NK-92 (cell line): ENCODE results near the gene CTCF.

Experiments
- DNase-seq: peaks from one replicate; lab custom pipeline; 2025; ENCODE audit not compliant: unreplicated experiment; lab: John Stamatoyannopoulos, UW

CTCF gene

DNA sequence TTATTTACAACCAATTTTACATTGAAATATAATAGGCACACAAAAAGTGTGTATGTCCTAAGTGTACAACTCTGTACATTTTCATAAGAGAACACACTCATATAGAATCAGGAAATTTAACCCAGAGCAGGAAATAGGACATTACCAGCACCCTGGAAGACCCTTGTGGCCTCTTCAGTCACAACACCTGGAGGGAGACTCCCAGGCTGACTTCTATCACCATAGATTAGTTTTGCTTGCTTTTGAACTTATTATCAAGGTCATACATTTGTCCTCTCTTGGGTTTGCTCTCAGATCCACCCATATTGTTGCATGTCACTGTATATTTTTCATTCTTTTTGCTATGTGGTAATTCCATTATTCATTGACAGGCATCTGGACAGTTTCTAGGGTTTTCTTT lies 27.9 kb upstream of the CTCF start:
- DNase-seq: no peak

DNA sequence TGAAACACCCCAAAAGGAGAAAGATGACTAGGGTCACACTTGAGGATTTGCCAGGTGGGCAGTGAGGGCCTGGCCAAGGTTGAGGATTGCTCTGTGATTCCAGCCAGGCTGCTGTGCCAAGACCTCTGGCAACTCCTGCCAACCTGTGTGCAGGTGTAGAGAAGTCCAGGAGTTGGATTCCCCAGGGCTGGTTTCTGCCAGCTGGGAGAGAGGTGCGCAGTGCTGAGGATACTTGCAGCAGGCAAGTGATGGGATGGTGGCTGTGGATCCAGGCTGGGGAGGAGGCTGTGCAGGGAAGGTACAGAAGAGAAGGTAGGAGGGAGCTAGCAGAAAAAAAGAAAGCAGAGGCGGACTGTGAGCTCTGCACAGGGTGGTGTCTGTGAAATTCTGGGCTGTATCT lies 27.1 kb upstream of the CTCF start:
- DNase-seq: no peak

DNA sequence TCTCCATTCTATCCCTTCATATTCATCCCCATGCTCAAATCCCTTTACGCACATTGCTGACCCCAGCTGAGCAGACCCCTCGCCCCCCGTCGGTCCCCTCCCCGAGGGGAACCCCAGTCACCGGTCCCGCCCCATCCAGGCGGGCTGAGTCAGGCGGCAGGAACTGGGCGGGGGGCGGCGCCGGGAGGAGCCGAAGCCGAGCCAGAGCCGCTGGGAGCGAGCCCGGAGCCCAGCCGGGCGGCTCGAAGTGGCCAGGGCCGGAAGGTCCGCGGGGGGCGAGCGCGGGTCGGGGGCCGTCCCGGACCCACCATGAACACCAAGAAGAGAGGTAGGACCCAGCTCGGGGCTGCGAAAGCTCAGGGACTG lies 25.1 kb upstream of the CTCF start:
- DNase-seq: no peak

DNA sequence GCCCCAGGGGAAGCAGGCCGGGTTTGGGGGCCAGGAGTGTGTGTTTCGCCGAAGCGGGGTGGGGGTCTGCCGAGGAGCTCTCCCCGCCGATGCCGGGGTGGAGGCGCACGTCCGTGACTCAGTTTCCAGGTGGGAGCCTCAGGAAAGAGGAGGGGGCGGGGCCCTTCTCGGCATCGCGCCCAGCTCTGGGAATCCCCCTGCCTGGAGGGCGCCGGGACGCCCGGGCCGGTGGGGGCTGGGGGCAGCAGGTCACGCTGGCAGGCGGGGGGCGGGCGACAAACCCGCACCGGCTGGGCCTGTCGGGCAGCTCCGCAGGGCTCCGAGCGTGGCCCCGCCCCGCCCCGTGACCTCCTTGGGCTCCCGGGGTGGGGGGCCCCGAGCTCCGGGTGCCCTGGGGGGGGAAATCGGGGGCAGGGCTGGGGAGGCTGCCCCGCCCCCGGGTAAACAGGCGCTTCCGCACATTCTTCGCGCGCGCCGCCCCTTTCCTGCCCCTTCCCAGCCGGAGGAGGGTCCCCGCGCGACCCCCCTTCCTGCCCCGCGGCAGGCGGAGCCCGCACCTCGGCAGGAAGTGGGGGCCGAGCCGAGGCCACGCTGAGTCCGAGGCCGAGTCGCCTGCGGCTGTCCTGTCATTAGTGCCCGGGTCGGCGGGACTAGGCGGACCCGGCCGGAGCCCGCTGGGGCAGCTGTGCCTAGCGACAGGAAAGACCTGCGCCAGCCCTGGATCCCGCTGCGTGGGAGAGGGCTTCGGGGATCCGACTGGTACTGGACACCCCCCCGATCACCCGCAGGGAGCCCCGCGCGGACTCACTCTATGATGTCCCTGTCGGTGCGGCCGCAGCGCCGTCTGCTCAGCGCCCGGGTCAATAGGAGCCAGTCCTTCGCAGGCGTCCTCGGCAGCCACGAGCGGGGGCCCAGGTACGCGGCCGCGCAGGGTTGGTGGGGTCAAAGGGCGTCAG lies 24.4 kb upstream of the CTCF start:
- DNase-seq: no peak

DNA sequence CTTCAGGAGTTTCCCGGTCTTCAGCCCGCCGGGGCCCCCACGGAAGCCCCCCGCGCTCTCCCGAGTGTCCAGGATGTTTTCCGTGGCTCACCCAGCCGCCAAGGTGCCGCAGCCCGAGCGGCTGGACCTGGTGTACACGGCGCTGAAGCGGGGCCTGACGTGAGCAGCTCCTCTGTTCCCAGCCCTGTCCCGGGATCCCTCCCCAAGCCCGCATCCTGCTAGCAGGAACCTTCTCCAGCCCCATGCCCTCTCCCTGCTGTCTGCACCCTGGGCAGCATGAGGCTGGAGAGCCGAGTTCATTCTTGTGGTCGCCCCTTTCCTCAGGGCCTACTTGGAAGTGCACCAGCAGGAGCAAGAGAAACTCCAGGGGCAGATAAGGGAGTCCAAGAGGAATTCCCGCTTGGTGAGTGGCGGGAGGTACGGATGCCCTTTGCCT lies 23.6 kb upstream of the CTCF start:
- DNase-seq: no peak

DNA sequence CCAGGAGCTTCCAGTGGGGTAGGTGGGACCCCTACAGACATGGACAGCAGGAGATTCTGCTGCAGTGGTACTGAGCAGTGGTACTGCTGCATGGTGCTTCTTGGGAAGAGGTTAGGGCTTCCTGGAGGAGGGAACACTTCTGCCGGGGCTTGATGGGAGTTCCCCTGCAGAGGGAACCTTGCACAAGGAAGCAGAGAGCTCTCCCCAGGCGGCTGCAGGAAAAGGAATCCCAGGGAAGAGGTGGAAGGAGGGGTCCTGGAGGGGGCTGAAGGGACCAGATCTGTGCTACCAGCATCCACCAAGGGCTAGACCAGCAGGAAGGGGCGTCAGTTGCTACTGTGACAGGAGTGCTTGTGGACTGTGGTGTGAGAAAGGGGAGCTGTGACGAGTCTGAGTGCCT lies 23.1 kb upstream of the CTCF start:
- no peak for DNase-seq

DNA sequence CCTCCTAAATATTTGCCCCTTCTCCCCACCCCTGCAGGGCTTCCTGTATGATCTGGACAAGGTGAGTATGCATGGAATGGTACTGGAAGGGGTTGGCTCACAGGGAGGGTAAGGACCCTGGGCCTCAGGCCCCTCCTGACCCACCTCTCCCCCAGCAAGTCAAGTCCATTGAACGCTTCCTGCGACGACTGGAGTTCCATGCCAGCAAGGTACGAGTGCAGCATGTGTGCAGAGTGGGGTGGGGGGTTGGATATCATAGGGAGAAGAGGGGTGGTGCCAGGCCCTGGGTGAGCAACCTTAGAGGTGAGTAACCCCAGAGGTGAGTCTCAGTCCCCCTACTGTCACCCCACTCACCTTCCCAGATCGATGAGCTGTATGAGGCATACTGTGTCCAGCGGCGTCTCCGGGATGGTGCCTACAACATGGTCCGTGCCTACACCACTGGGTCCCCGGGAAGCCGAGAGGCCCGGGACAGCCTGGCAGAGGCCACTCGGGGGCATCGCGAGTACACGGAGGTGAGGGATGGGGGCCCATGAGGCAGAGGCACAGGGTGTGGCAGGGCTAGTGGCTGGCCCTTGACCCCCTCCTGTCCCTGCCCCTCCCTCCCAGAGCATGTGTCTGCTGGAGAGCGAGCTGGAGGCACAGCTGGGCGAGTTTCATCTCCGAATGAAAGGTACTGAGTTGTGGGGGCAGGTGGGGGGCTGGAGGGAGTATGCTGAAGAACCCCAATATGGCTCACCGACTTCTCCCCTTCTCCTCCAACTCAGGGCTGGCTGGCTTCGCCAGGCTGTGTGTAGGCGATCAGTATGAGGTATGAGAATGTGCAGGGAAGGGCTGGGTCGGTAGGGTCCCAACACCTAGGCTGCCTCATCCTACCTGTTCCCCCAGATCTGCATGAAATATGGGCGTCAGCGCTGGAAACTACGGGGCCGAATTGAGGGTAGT lies 22.4 kb upstream of the CTCF start:
- DNase-seq: no peak

DNA sequence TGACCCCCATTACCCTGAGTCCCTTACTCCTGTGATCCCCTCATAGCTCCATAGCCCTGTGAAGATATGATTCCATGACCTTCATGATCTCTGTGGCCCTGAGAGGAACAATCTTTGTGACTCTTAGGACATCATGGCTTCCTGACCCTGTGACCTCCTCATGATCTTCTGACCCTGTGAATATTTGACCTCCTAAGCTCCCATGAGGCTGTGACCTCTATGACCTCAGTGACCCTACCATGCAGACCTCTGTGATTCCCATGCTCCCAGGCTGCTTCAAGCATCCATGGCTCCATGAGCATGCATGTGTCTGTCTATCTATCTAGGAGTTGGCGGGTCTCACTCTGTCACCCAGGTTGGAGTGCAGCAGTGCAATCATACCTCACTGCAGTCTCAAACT lies 21.6 kb upstream of the CTCF start:
- DNase-seq: no peak

DNA sequence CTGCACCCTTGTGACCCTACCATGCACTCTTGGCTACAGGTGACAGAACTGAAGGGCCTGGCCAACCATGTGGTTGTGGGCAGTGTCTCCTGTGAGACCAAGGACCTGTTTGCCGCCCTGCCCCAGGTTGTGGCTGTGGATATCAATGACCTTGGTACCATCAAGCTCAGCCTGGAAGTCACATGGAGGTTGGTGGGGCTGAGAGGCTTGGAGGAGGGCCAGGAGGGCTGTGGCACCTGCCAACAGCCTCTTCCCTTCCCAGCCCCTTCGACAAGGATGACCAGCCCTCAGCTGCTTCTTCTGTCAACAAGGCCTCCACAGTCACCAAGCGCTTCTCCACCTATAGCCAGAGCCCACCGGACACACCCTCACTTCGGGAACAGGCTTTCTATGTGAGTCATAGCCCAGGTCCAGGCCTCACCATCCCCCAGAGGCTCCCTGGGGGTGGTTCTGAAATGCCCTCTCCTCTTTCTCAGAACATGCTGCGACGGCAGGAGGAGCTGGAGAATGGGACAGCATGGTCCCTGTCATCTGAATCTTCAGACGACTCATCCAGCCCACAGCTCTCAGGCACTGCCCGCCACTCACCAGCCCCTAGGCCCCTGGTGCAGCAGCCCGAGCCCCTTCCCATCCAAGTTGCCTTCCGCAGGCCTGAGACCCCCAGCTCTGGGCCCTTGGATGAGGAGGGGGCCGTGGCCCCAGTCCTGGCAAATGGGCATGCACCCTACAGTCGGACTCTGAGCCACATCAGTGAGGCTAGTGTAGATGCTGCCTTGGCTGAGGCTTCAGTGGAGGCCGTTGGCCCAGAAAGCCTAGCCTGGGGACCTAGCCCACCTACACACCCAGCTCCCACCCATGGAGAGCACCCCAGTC lies 20.7 kb upstream of the CTCF start:
- no peak for DNase-seq

DNA sequence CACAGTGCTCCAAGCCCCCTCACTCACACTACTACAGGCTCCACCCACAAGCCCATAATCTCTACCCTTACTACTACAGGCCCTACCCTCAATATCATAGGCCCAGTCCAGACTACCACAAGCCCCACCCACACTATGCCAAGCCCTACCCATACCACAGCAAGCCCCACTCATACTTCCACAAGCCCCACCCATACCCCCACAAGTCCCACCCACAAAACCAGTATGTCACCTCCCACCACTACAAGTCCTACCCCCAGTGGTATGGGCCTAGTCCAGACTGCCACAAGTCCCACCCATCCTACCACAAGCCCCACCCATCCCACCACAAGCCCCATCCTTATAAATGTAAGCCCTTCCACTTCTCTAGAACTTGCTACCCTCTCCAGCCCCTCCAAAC lies 19.9 kb upstream of the CTCF start:
- DNase-seq: no peak

DNA sequence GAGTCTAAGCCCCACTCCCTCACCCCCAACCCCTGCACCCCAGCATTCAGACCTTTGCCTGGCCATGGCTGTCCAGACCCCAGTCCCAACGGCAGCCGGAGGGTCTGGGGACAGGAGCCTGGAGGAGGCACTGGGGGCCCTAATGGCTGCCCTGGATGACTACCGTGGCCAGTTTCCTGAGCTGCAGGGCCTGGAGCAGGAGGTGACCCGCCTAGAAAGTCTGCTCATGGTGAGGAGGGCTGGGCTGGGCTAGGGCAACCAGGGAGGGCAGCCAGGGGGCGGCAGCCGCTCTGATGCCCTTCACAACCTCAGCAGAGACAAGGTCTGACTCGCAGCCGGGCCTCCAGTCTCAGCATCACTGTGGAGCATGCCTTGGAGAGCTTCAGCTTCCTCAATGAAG lies 19.3 kb upstream of the CTCF start:
- DNase-seq: no peak

DNA sequence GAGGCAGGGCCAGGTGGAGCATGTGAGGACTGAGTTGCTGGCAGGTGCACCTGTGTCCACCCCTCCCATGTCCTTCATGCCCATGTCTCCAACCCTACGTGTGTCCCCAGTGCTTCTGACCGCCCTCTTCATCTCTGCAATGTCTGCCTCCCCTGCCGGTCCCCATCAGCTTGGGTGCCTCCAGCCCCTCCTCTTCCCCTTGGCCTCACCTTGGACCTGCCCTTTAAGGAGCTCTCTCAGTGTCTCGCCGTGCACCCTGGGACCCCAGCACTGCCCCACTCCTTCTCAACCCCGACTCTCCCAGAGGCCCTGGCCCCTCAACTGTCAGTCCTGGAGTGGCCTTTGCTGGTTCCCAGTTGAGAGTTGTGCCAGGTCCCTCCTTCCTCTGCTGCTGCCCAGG lies 18.7 kb upstream of the CTCF start:
- DNase-seq: no peak

DNA sequence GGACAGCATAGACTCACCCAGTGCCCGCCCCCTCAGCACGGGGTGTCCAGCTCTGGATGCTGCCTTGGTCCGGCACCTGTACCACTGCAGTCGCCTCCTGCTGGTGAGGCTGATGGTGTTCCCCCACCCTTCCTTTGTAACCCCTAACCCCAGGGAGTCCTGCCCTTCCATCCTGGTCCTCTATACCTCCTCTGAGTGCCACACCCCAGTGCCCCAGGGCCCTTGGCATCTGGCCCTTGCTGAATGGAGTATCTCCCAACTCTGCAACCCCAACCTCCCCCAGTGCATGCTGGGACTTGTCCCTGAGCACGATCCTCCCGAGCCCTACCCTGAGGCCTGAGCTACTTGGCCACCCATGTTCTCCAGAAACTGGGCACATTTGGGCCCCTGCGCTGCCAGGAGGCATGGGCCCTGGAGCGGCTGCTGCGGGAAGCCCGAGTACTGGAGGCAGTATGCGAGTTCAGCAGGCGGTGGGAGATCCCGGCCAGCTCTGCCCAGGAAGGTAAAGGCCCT lies 17.9 kb upstream of the CTCF start:
- no peak for DNase-seq

DNA sequence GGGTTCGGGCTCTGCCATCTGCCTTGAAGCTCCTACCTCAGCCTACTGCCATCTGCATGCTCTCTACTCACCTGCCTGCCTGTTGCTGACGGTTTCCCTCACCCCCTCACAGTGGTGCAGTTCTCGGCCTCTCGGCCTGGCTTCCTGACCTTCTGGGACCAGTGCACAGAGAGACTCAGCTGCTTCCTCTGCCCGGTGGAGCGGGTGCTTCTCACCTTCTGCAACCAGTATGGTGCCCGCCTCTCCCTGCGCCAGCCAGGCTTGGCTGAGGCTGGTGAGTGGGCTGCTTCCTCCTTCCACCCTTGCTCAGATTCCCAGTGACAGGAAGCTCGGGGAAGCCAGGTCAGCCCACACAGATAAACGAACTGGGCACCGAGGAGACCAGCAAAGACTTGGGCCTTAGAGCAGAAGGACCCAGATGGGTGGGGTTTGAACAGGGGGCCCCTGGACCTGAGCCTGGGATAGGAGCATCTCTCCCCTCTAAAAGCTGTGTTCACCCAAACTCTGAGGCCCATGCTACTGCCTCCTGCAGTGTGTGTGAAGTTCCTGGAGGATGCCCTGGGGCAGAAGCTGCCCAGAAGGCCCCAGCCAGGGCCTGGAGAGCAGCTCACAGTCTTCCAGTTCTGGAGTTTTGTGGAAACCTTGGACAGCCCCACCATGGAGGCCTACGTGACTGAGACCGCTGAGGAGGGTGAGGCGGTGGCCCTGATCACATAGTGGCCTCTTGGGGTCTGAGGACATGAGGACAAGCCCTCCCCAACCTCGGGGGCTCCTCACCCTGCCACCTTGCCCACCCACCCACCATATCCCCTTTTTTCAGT lies 17.3 kb upstream of the CTCF start:
- no peak for DNase-seq

DNA sequence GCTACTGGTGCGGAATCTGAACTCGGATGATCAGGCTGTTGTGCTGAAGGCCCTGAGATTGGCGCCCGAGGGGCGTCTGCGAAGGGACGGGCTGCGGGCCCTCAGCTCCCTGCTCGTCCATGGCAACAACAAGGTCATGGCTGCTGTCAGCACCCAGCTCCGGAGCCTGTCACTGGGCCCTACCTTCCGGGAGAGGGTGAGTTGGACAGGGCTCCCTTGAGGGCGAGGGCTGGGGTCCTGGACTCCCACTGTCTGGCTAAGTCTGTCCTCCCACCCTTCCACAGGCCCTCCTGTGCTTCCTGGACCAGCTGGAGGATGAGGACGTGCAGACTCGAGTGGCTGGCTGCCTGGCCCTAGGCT lies 16.7 kb upstream of the CTCF start:
- DNase-seq: no peak

DNA sequence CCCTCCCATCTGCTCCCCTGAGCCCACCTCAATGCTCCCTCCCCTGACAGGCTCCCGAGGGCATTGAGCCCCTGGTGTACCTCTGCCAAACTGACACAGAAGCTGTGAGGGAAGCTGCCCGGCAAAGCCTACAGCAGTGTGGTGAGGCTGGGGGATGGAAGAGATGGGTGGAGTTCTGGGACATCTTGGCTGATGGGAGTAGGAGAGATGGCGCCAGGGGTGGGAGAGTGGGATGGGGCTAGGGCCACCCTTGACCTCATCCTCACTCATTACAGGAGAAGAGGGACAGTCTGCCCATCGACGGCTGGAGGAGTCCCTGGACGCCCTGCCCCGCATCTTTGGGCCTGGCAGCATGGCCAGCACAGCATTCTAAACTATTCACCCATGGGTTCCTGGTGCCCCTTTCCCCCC lies 16.2 kb upstream of the CTCF start:
- DNase-seq: no peak

DNA sequence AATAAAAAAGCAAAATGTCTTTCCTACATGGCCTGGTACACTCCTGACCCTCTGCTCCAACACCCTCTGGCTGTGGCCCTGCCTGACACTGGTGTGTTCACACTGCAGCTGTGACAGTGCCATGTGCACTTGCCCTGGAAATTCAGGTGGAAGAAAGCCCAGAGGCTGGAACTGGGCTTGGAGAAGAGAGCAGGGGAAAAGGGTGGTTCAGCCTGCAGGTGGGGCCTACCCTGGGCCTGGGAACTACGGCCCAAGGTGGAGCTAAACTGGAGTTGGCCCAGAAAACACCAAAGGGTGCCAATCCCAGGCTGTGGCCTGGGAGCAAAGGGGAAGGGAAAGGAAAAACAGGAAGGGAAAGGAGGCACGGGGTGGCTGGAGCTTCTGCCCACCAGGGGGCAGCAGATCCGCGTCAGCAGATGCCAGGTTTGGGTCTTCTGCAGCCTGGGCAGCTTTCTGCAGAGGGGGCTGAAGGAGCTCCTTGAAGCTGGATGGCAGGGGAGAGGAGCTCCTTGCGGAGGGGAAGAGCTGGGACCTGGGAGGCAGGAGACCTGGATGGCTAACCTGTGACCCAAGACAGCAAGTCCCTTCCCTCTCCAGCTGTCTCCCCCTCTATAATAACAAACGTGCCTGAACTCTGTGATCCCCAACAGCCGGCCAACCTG lies 15.4 kb upstream of the CTCF start:
- no peak for DNase-seq

DNA sequence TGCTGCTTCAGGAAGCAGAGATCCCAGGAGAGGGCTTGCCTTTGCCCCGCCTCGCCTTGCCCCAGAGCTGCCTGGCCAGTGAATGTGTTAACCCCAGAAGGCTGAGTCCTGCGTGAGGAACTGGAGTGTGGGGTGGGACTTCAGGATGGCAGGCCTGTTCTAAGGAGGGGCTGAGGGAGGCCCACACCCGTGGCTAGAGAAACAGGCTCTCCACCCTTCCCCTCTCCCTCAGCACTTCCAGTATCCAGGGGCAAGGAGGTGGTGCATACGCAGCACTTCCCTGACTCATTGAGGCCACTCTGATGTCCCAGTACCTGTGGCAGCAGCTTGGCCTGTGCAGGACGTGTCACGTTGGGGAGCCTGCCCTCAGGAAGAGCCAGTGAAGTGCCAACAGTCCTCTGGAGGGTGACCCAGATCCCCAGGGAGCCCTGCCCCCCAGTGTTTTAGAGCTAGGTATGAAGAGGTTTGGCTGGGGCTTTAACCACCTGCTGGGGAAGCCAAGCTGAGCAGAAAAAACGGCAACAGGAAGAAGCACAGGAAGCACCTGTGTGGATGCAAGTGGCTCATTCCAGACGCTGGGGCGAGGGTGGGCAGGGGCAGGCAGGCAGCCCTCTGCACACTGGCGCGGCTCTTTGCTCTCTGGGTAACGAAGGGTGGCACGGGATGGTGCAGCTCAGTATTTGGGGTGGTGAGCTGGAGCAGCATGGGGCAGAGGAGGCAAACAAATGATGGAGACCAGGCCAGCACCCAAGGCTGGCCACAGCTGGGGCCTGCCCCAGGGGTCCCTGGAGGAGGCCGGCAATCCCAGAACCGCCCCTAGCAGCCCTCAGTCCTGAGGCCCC lies 14.7 kb upstream of the CTCF start:
- no peak for DNase-seq
